GM12874 (cell line): ENCODE data around the gene PIEZO2.

ENCODE experiments used
- CTCF ChIP-seq: IDR thresholded peaks from 2 replicates; pipeline ENCODE4 v1.5.1; 2011; ENCODE audit warnings: low read depth, mild to moderate bottlenecking, control low read depth, low read length, moderate library complexity; ENCODE audit not compliant: insufficient read depth

Gene PIEZO2

DNA sequence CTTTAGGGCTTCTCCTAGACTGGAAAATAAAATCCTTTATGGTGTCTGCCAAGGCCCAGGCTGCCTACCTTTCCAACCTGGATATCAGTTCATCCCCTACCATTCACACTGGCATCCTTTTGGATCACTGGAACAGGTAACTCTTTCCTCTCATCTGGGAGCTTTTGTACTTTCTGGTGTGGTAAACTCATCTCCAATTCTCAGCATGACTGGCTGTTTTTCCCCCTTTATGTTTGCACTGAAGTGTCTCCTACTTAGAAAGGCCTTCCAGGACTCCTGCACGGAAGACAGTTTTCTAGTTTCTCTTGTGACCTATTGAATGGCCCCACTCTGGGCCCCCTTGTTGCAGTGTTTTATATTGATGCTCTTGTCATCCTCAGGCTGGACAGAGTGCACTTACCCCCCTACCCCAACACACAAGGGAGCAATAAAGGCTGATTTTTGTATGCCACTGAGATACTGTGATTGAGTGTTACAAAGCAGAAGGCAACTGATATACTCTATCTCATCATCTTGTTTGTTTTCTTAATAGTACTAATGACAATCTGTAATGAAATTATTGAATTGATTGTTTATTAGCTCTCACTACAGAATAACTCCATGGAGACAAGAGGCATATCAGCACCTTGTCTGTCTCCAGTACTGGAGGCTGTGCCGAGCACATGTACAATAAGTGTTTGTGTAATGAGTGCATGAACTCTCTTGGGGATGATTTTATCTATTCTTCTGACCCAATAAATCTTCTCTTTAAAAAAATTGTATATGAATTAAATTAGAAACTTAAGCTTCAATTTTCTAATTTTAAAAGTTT, 129.9 kb downstream of the PIEZO2 start:
- TF ChIP-seq CTCF: no peak

DNA sequence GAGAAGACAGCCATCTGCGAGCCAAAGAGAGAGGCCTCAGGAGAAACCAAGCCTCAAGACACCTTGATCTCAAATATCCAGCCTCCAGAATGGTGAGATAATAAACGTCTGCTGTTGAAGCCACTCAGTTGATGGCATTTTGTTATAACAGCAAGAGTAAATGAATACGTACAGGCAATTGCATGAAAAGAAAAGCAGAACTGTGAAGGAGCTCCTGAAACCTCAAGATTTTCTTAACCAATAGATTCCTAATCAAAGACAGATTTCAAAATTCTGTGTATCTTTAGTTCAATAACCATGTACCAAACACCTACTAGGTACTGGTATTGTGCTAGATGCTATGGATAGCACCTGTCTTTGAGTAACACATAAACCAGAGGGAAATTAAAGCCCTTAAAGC, 139.5 kb downstream of the PIEZO2 start:
- no peak for TF ChIP-seq CTCF

- TF ChIP-seq CTCF: no peak
Measured at GRCh38 chr18:11009147-11009546, 140.2 kb downstream of the PIEZO2 start.

GRCh38 chr18:11008505-11008904, 140.9 kb downstream of the PIEZO2 start:
- TF ChIP-seq CTCF: no peak

- TF ChIP-seq CTCF: no peak
Measured at GRCh38 chr18:11005528-11005927, 143.8 kb downstream of the PIEZO2 start.

GRCh38 chr18:11004951-11005350, 144.4 kb downstream of the PIEZO2 start:
- TF ChIP-seq CTCF: no peak

GRCh38 chr18:11004294-11004693, 145.1 kb downstream of the PIEZO2 start:
- TF ChIP-seq CTCF: no peak
